Activated CD8-positive, alpha-beta memory T cell treated with anti-CD3 and anti-CD28 coated beads, Interleukin-2, amount 50 U/mL, for 24 hours (primary cell): ENCODE measurements around the gene MDH1.
"Not testable (repeated sequence)": the region's sequence is repeated elsewhere in the genome, so short reads cannot be mapped to it uniquely, and the experiment has no call there.

Source experiments
- DNase-seq: peaks from one replicate; pipeline ENCODE4 v3.0.0-alpha.2; 2020; ENCODE audit errors: extremely low read depth

Gene MDH1

GRCh38 chr2:63589148-63589958 lies 590 bp downstream of the MDH1 start:
- no peak for DNase-seq

DNA sequence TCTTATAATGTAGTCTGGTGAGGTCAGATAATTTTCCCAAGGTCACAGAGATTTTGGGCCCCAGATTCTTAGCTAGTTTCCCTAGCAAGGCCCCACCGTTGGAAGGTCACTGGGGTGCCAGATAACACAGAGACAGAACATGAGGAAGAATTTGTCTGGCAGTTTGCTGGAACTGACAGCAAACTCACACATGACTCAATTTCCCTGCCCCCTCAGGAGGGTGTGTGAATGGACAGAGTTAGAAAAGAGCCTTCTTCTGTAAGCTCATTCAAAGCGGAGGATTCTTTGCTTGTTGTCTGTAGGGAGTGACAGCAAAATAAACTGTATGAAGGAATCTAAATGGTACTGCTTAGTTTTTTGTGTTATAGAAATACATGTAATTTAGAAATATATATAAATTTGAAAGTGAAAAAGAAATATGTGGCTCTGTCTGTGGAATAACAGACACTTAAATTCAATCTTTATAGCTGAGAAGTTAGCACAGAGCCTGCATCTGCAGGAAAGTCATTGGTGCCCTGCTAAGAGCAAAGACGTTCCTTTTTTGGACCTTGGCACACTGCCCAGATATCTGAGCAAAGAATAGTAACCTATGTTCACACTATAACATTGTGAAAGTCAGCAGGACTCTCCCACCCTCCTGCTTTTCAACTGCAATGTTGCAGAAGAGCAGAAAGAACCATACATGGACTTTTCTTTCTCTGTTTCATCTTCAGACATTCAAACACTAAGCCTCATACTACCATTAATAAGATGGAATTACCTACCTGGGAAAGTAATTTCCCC lies 2.1 kb downstream of the MDH1 start:
- no peak for DNase-seq

DNA sequence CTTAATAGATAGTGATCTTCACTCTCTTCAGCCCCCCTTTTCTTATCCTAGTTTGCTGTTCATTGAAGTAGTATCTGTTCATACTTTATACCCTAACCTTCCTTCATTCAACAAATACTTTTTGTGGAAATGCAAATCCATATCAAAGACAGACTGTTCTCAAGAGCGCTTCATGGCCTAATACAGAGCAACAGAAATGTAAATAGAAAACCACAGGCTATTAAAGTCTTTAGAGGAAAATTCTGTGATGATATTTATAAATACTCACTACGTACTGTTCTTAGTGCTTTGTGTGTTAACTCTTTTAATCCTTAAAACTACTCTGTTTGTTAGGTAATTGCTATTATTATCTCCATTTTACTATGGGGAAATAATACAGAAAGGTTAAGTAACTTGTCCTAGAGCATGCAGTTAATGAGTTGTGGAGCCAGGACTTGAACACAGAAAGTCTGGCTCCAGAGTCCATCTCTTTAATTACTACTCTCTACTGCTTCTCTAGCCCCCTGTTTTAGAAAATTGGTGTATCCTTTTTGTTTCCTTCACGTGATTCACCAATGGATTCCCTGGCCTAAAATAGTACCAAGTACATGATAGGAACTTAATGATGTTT lies 2.9 kb downstream of the MDH1 start:
- no peak for DNase-seq

DNA sequence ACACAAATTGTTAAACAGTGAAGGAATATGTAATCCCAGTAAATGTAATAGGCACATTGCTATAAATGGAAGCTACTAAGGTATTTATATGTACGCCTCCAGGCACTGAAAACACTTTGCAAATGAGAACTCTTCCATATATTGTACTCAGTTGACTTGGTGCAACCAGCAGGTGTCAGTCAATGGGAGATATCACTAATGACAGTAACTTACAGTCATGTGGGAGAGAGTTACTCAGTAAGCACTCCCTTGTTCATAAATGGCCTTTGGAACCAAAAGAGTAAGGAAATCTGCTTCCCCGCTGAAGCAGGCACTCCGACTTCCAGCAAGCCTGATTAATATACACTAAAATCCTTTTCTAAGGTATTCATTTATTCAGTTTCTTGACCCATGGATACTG lies 5.9 kb downstream of the MDH1 start:
- no peak for DNase-seq

GRCh38 chr2:63596401-63596883 lies 7.7 kb downstream of the MDH1 start:
- DNase-seq, result no peak

GRCh38 chr2:63598981-63599380 lies 10.2 kb downstream of the MDH1 start:
- DNase-seq, result no peak

DNA sequence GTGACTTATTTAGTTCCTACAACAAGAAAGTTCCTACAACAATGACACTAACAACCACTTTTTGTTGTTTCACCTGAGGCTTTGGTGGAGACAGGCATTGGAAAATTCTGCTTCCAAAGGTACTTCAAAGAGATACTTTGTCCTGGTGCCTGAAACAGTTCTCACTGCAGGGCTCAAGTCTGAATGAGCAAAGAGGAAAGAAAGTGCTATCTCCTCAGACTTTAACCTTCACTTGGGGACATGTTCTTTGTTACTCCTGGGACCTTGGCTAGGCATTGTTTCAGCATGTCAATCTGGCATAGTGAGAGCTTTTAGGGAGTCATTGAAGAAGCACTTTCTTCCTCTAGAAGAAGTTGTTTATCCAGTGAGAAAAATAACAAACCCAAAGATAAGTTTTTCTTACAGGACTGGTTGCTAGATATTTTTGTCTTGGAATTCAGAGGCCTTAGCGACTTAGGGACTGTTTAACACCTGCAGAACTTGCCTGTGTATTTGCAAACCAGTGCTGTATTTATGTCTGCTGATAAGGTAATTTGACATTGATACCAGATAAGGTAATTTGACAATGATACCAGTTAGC lies 12.2 kb downstream of the MDH1 start:
- DNase-seq, result no peak

DNA sequence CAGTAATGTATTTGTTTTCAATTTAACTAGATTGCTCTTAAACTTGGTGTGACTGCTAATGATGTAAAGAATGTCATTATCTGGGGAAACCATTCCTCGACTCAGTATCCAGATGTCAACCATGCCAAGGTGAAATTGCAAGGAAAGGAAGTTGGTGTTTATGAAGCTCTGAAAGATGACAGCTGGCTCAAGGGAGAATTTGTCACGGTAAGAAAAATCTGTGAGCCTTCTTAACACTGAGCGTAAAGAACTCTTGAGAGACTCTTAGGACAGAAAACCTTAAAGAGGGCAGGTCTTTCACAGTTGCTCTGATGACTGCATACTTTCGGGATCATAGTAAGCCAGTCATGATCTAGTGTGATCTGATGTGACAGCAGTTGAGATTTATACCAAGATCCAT lies 15.9 kb downstream of the MDH1 start:
- no peak for DNase-seq

GRCh38 chr2:63608865-63609264 lies 20.1 kb downstream of the MDH1 start:
- DNase-seq, result not testable (repeated sequence)

GRCh38 chr2:63610525-63610924 lies 21.8 kb downstream of the MDH1 start:
- DNase-seq, result no peak

- no peak for DNase-seq
Measured at GRCh38 chr2:63613391-63613901, 24.7 kb downstream of the MDH1 start.

DNA sequence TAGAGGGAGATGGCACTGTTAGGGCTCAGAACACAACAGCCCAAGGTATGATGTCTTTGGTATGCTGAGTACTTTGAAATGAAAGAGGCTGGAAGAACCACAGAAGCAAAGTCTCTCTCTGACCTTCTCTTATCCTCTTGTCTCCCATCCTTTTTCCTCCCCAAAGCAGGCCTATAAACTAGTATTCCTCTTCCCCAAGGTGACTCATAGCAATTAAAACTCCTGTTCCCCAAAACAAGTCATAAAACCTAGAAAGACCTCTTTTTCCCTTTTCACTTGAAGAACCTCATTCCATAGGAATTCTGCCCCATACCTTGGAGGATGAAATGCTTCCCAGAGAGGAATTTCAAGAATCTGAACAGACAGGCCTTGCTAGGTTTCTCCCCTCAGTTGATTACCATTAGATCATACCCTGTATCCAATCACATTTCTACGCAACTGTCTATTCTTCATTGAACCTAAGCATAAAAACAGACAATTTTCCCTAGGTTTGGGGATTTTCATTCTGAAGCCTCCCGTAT lies 25.7 kb downstream of the MDH1 start:
- DNase-seq, result no peak

- no peak for DNase-seq
Measured at GRCh38 chr2:63614983-63615945, 26.5 kb downstream of the MDH1 start.

- no peak for DNase-seq
Measured at GRCh38 chr2:63617366-63617765, 28.6 kb downstream of the MDH1 start.

DNA sequence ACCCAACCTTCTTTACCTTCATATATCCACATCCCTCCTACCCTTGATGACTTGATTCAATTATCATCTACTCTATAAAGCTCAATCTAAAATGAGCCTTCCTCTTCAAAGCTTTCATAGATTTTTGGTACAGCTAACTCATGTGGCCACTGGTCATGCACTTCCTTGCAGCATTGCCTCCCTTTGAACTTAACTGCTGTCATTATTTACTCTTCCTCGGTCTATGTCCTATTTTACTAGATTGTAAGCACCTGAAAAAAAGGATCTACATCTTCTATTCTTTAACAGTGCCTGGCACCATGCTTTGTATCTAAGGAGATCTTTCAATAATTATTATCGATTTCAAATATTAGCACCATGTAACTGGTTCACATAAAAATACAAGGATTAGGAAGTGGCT lies 30.6 kb downstream of the MDH1 start:
- no peak for DNase-seq

DNA sequence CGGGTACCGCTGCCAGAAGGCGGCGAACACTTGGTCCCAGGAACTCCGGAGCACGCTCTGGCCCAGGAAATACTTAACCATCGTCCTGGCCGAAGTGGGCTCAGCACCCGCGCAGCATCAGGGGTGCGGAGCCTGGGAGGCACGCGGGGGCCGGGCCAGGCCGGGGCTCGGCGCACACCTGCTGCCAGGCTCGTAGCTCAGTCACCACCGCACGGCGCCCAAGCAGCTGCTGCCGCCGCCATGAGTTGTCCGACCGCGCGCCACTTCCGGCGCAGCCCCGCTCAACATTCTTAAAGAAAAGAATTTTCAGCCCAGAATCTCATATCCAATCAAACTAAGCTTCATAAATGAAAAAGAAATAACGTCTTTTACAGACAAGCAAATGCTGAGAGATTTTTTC lies 34.0 kb downstream of the MDH1 start:
- no peak for DNase-seq

GRCh38 chr2:63623763-63624162 lies 35.0 kb downstream of the MDH1 start:
- not testable (repeated sequence) for DNase-seq

DNA sequence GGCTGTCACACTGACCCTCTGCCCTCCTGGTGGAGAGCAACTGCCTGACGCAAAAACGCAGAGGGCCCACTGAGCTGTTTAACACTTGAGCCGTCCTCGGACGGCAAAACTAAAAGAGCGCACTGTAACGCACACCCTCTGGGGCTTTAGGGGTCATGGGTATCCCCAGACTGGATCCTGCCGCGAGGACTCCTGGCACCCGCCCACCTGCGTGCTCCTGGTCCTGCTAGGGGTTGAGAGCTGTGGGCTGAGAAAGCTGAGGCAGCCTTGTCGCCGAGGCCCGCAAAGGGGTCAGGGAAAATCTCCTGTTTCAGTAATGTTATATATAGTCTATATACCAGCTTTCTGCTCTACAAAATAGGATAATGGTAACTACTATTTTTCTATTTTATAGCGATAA lies 39.1 kb downstream of the MDH1 start:
- no peak for DNase-seq

GRCh38 chr2:63628403-63628942 lies 39.7 kb downstream of the MDH1 start:
- no peak for DNase-seq

DNA sequence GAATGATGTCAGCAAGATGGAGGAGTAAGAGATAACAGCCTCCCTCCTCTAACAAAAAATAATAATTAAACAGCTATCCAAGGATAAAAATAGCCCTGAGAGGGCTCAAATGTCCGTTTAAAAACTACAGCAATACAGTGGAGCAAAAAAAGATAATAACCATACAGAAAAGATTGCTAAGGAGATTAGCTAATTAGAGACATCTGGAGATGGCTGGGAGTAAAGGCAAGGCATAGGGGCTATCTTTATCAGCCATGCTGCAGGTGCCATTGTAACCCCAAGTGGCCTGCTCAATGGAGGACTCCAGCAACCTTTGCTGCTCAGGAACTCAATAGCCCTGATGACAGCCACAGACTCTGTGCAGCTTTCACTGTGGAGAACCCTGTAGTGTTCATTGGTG lies 42.7 kb downstream of the MDH1 start:
- DNase-seq, result no peak
